ENCODE measurements around the gene DBP. TPM values are rescaled to one million over a fixed set of nuclear protein-coding genes. Genes with fewer than 3 reads are reported as not detected.
A peak's percentile ranks its signal among the peaks of the same experiment; 100 is the strongest.

The DBP gene
- total RNA-seq, 2 experiments from 2014 or later = 10.8 to 13.1 TPM

DNA sequence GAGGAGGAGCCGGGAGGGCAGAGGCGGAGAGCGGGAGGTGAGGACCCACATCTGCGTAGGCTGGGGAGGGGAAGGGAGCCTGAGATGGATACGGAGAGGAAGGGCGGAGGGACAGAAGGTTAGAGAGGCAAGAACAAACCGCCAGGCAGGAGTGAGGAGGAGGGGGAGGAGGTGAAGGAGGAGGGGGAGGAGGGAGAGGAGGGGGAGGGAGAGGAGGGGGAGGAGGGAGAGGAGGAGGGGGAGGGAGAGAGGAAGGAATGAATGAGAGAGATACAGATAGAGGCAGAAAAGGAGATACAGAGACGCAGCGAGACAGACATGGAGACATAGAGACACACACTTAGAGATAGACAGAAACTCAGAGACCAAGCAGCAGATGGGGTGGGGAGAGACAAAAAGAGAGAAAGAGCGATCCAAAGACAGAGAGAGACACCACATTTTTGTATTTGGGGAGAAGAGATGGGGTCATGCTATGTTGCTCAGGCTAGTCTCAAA lies 9.6 kb upstream of the DBP start:
- no peak for TF ChIP-seq CTCF (IDR thresholded peaks at IDR 0.05)
- ChIA-PET CTCF (interaction anchor here (1.0 to 1.8 kb wide), 4 partner anchors 13 to 189 kb away, joined by 3 to 11 read pairs (median 5); partner anchors contain the start of genes HSD17B14, RPL18 and SPHK2), POLR2A (interaction anchor here (1.0 to 2.3 kb wide), 3 partner anchors 10 to 30 kb away, joined by 3 to 16 read pairs (median 8); partner anchors contain the start of gene DBP)
- intact Hi-C loops (cut with micrococcal nuclease) = loop anchor here (10.0 kb wide), 1 partner anchor 98 kb away; the partner anchor contains the start of genes IZUMO1 and RASIP1
- peaks cover 34% of the 10 kb centered on the region for H3K4me1 Mint-ChIP-seq (ENCODE audit: low read depth)
- ATAC-seq (no peak), DNase-seq (no peak)
- no peaks in the 10 kb centered on the region for H3K9me3 Mint-ChIP-seq
- peak overlapping the region; percentile 42 for H3K4me3 Mint-ChIP-seq
- no peaks in the 10 kb centered on the region for H3K27me3 Mint-ChIP-seq
- H3K27ac Mint-ChIP-seq = peak overlapping the region; percentile 81
- no peaks in the 10 kb centered on the region for H3K36me3 Mint-ChIP-seq (ENCODE audit: low read depth)

GRCh38 chr19:48646001-48646721 lies 9.0 kb upstream of the DBP start, which contains the start of gene CA11:
TSS of gene CA11 (minus strand) at chr19:48646187. CDS start at chr19:48645632, 555 bp downstream.
- Mint-ChIP-seq H3K36me3 (ENCODE audit: low read depth) (no peaks in the 10 kb centered on the region), H3K4me1 (ENCODE audit: low read depth) (peaks cover 36% of the 10 kb centered on the region), H3K27me3 (no peaks in the 10 kb centered on the region), H3K4me3 (peak within 1 kb of the TSS; percentile 85), H3K9me3 (no peaks in the 10 kb centered on the region), H3K27ac (peak within 1 kb of the TSS; percentile 90)
- POLR2A ChIA-PET = interaction anchor here (0.6 to 2.3 kb wide), 7 partner anchors 9 to 349 kb away, joined by 3 to 16 read pairs (median 4); partner anchors contain the start of genes DBP, PPP1R15A, RPL18 and SPHK2
- CTCF ChIA-PET = interaction anchor here (0.6 to 1.9 kb wide), 21 partner anchors 7 to 347 kb away, joined by 3 to 17 read pairs (median 4); partner anchors contain the start of genes DBP, GYS1, HSD17B14 and RPL18
- DNase-seq = peak; percentile 94
- peak; percentile 87 for TF ChIP-seq CTCF (IDR thresholded peaks at IDR 0.05)
- peak; percentile 92 for ATAC-seq
- intact Hi-C loops (cut with micrococcal nuclease) = loop anchor here (10.0 kb wide), 1 partner anchor 99 kb away; the partner anchor contains the start of genes IZUMO1 and RASIP1

DNA sequence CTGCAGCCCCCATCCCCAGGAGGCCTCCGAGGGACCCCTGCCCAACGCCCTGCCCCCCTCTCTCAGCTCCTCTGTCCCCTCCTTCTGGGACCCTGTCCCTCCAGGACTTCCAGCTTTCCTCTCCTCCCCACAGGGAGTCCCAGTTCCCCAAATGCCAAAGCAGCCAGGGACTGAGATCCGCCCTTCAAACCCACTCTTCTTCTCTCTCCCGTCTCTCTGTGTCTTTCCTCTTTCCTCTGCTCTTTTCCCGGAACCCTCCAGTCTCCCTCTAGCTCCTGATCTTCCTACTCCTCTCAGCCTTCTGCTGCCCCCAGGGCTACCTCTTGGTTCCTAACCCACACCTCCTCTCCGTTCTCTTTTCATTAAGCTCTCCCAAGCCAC lies 8.4 kb upstream of the DBP start:
- CTCF ChIA-PET = interaction anchor here (0.6 to 1.9 kb wide), 21 partner anchors 8 to 348 kb away, joined by 3 to 17 read pairs (median 4); partner anchors contain the start of genes DBP, GYS1, HSD17B14 and RPL18
- Mint-ChIP-seq H3K9me3 (no peaks in the 10 kb centered on the region), H3K4me1 (ENCODE audit: low read depth) (peaks cover 37% of the 10 kb centered on the region), H3K27me3 (no peaks in the 10 kb centered on the region), H3K4me3 (peak overlapping the region; percentile 85), H3K27ac (peak overlapping the region; percentile 90), H3K36me3 (ENCODE audit: low read depth) (no peaks in the 10 kb centered on the region)
- no peak for ATAC-seq
- DNase-seq = no peak
- intact Hi-C loops (cut with micrococcal nuclease) = loop anchor here (10.0 kb wide), 1 partner anchor 99 kb away; the partner anchor contains the start of genes IZUMO1 and RASIP1
- TF ChIP-seq CTCF (IDR thresholded peaks at IDR 0.05) = no peak
- POLR2A ChIA-PET = interaction anchor here (0.6 to 2.3 kb wide), 9 partner anchors 8 to 349 kb away, joined by 3 to 16 read pairs (median 4); partner anchors contain the start of genes DBP, PPP1R15A, RPL18 and SPHK2

DNA sequence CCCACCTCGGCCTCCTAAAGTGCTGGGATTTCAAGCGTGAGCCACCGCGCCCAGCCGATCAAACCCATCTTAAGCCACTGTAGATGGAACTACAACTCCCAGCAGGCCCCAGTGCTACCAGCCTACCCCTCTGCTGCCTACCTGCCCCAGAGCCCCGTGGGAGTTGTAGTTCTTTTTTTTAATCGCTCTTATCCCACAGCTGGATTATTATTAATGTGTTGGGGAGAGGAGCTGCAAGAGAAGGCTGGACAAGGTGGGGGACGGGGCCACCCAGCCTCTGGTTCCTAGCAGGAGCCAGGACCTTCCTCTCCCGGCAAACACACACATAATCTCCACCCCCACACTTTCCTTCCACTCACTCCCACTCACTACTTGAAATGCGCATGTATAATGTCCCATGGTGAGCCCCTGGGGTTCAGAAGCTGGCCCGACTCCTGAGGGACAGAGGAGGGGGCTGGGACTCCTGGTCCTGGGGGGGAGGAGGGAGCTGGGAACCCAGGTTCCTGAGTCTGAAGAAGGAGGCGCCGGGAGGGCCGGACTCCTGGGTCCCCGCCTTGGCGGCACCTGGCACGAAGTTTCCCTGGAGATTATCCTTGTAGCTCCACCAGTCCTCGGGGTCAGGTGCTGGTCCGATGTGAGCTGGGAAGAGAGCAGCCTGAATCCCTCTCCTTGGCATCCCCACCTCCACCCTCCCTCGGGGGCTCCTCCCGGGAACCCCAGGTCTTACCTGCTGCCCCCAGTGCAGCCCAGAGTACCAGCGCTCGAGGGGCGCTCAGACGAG lies 7.8 kb upstream of the DBP start:
- TF ChIP-seq CTCF (IDR thresholded peaks at IDR 0.05) = no peak
- intact Hi-C loops (cut with micrococcal nuclease) = loop anchor here (10.0 kb wide), 1 partner anchor 100 kb away; the partner anchor contains the start of genes IZUMO1 and RASIP1
- no peaks in the 10 kb centered on the region for H3K27me3 Mint-ChIP-seq
- H3K9me3 Mint-ChIP-seq = no peaks in the 10 kb centered on the region
- H3K27ac Mint-ChIP-seq = peak overlapping the region; percentile 90
- peak; percentile 69 for ATAC-seq
- ChIA-PET CTCF (interaction anchor here (0.6 to 1.9 kb wide), 17 partner anchors 8 to 348 kb away, joined by 3 to 17 read pairs (median 5); partner anchors contain the start of genes DBP, GYS1, RPL18 and RUVBL2), POLR2A (interaction anchor here (0.6 to 2.3 kb wide), 8 partner anchors 8 to 350 kb away, joined by 3 to 16 read pairs (median 6); partner anchors contain the start of genes DBP, RPL18 and SPHK2)
- peak; percentile 91 for DNase-seq
- H3K4me3 Mint-ChIP-seq = peak overlapping the region; percentile 85
- no peaks in the 10 kb centered on the region for H3K36me3 Mint-ChIP-seq (ENCODE audit: low read depth)
- H3K4me1 Mint-ChIP-seq (ENCODE audit: low read depth) = peaks cover 37% of the 10 kb centered on the region

Measured in activated CD8-positive, alpha-beta T cell treated with anti-CD3 and anti-CD28 coated beads for 36 hours (primary cell).